ENCODE measurements around the gene GCNT2. TPM values are rescaled to one million over a fixed set of nuclear protein-coding genes. Genes with fewer than 3 reads are reported as not detected.
A peak's percentile ranks its signal among the peaks of the same experiment; 100 is the strongest.

Gene GCNT2
- total RNA-seq, 1 experiment from 2014 or later: 0.28 TPM

- H3K4me3 ChIP-seq (ENCODE audit: low read depth, low read length, poor library complexity, severe bottlenecking): no peak overlapping the region
These were observed 15.6 kb upstream of the GCNT2 start for GRCh38 chr6:10505529-10505928.

DNA sequence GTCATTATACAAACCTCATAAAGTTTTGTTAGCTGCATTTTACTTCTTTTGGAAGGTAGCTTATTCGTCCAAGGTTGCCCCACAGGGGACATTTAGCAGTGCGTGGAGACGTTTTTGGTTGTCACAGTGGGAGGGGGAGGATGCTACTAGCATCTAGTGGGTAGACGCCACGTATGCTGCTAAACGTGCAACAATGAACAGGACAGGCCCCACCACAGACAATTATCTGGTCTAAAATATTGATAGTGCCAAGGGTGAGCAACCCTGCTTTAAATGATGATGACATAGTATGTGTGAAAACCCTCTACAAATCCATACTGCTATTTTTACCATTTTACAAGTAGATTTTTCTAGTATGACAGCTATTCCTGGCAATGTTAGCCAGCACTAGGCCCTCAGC is 13.9 kb upstream of the GCNT2 start:
- H3K36me3 ChIP-seq (ENCODE audit: insufficient read depth, low read length, poor library complexity, severe bottlenecking): no peaks in the 10 kb centered on the region
- H3K27ac ChIP-seq (ENCODE audit: low read depth, low read length, poor library complexity, severe bottlenecking): no peak overlapping the region
- CTCF ChIA-PET: no interaction called here
- POLR2A ChIA-PET (ENCODE audit: low non-redundant PET): no interaction called here
- TF ChIP-seq EZH2 (IDR thresholded peaks at IDR 0.05; ENCODE audit: borderline replicate concordance, low read depth, low read length, poor library complexity, severe bottlenecking): no peak
- TF ChIP-seq, protein P1, sequence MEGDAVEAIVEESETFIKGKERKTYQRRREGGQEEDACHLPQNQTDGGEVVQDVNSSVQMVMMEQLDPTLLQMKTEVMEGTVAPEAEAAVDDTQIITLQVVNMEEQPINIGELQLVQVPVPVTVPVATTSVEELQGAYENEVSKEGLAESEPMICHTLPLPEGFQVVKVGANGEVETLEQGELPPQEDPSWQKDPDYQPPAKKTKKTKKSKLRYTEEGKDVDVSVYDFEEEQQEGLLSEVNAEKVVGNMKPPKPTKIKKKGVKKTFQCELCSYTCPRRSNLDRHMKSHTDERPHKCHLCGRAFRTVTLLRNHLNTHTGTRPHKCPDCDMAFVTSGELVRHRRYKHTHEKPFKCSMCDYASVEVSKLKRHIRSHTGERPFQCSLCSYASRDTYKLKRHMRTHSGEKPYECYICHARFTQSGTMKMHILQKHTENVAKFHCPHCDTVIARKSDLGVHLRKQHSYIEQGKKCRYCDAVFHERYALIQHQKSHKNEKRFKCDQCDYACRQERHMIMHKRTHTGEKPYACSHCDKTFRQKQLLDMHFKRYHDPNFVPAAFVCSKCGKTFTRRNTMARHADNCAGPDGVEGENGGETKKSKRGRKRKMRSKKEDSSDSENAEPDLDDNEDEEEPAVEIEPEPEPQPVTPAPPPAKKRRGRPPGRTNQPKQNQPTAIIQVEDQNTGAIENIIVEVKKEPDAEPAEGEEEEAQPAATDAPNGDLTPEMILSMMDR (conservative IDR thresholded peaks at IDR 0.05; ENCODE audit: low read depth, low read length): no peak
- intact Hi-C loops (cut with micrococcal nuclease; ENCODE audit: unreplicated experiment): no loop called here
- BruUV-seq (replicated peaks): no TSS peak
- no peaks in the 10 kb centered on the region for H3K9me3 ChIP-seq (ENCODE audit: low read depth, low read length, poor library complexity, severe bottlenecking)
- no peaks in the 10 kb centered on the region for H3K4me1 ChIP-seq (ENCODE audit: insufficient read depth, low read length, poor library complexity, severe bottlenecking)
- no peak for DNase-seq (ENCODE audit: low spot score)
- no peak overlapping the region for H3K4me3 ChIP-seq (ENCODE audit: low read depth, low read length, poor library complexity, severe bottlenecking)
- H3K27me3 ChIP-seq (replicated peaks; ENCODE audit: insufficient read depth, low read depth, low read length, poor library complexity): no peaks in the 10 kb centered on the region

More at GRCh38 chr6:10505529-10505928, 15.6 kb upstream of the GCNT2 start:
- Histone ChIP-seq H3K36me3 (ENCODE audit: insufficient read depth, low read length, poor library complexity, severe bottlenecking) (no peaks in the 10 kb centered on the region), H3K27ac (ENCODE audit: low read depth, low read length, poor library complexity, severe bottlenecking) (no peak overlapping the region), H3K4me1 (ENCODE audit: insufficient read depth, low read length, poor library complexity, severe bottlenecking) (no peaks in the 10 kb centered on the region), H3K27me3 (replicated peaks; ENCODE audit: insufficient read depth, low read depth, low read length, poor library complexity) (no peaks in the 10 kb centered on the region), H3K9me3 (ENCODE audit: low read depth, low read length, poor library complexity, severe bottlenecking) (no peaks in the 10 kb centered on the region)
- DNase-seq (ENCODE audit: low spot score): peak; percentile 45
- ChIA-PET POLR2A (ENCODE audit: low non-redundant PET) (no interaction called here), CTCF (no interaction called here)
- BruUV-seq (replicated peaks): no TSS peak
- no peak for TF ChIP-seq EZH2 (IDR thresholded peaks at IDR 0.05; ENCODE audit: borderline replicate concordance, low read depth, low read length, poor library complexity, severe bottlenecking)
- TF ChIP-seq, protein P1 (conservative IDR thresholded peaks at IDR 0.05; ENCODE audit: low read depth, low read length): peak; percentile 14; the same call in 1 of the 2 replicates
- intact Hi-C loops (cut with micrococcal nuclease; ENCODE audit: unreplicated experiment): no loop called here

GRCh38 chr6:10507715-10508114 is 13.4 kb upstream of the GCNT2 start:
- intact Hi-C loops (cut with micrococcal nuclease; ENCODE audit: unreplicated experiment): no loop called here
- no TSS peak for BruUV-seq (replicated peaks)
- Histone ChIP-seq H3K9me3 (ENCODE audit: low read depth, low read length, poor library complexity, severe bottlenecking) (no peaks in the 10 kb centered on the region), H3K4me1 (ENCODE audit: insufficient read depth, low read length, poor library complexity, severe bottlenecking) (no peaks in the 10 kb centered on the region), H3K27me3 (replicated peaks; ENCODE audit: insufficient read depth, low read depth, low read length, poor library complexity) (no peaks in the 10 kb centered on the region), H3K4me3 (ENCODE audit: low read depth, low read length, poor library complexity, severe bottlenecking) (no peak overlapping the region), H3K36me3 (ENCODE audit: insufficient read depth, low read length, poor library complexity, severe bottlenecking) (no peaks in the 10 kb centered on the region), H3K27ac (ENCODE audit: low read depth, low read length, poor library complexity, severe bottlenecking) (no peak overlapping the region)
- TF ChIP-seq, protein P1 (conservative IDR thresholded peaks at IDR 0.05; ENCODE audit: low read depth, low read length): no peak
- no peak for TF ChIP-seq EZH2 (IDR thresholded peaks at IDR 0.05; ENCODE audit: borderline replicate concordance, low read depth, low read length, poor library complexity, severe bottlenecking)
- ChIA-PET CTCF (no interaction called here), POLR2A (ENCODE audit: low non-redundant PET) (no interaction called here)
- DNase-seq (ENCODE audit: low spot score): no peak
